Vagina (tissue), 2 donors: Measurements from ENCODE around the gene ISYNA1.

Experiments used
- CTCF ChIP-seq, 3 experiments: fragments of 450-650 bp in 2 of 3; fragments of 200-600 bp in 1 of 3; sonication (generic) in 1 of 3; IDR thresholded peaks; one replicate each; pipeline ENCODE4 v1.5.1; 2017 to 2019; ENCODE audit warnings: antibody characterized with exemption in 3 of 3, mild to moderate bottlenecking in 2 of 3, moderate library complexity in 2 of 3
- POLR2A ChIP-seq, 2 donors: fragments of 450-650 bp; IDR thresholded peaks; one replicate each; pipeline ENCODE4 v1.6.1; 2017; ENCODE audit warnings: antibody characterized with exemption in 2 of 2, mild to moderate bottlenecking in 2 of 2, moderate library complexity in 2 of 2
- POLR2AphosphoS5 ChIP-seq, 2 donors: sonication (generic); formaldehyde crosslinking; IDR thresholded peaks; one replicate each; pipeline ENCODE4 v1.9.0; 2017; ENCODE audit warnings: antibody characterized with exemption in 2 of 2, mild to moderate bottlenecking in 2 of 2, low read depth in 1 of 2; ENCODE audit not compliant: insufficient read depth in 1 of 2

DNA sequence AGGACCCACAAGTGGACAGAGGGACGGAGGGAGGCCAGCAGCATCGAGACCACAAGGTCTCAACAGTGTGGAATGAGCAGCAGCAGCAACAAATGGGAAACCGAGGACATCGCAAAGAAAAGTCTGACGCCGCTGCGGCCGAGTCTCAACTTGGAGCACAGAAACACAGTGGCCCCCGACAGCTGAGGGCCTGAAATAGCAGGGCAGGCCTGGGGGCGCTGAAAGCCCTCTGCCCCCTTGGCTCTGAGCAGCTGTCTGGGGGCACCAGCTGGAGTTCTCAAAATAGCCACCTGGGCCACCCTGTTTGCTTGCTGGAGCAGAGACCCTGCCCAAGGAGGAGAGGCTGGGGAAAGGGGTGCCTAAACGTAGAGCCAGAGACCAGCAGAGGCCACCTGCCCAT is 5.9 kb upstream of the ISYNA1 start:
- no peak for TF ChIP-seq POLR2AphosphoS5 (IDR thresholded peaks at IDR 0.05; ENCODE audit: insufficient read depth in 1 of 2, low read depth in 1 of 2)
- TF ChIP-seq CTCF (IDR thresholded peaks at IDR 0.05): no peak
- no peak for TF ChIP-seq POLR2A (IDR thresholded peaks at IDR 0.05)
